COLO829 (cell line): ENCODE results near the gene AREG.
"Not testable (repeated sequence)": the region's sequence is repeated elsewhere in the genome, so short reads cannot be mapped to it uniquely, and the experiment has no call there.

Experiments
- DNase-seq: peaks from one replicate; pipeline ENCODE4 v3.0.0; 2012; ENCODE audit warnings: low spot score

AREG gene

GRCh38 chr4:74444891-74445642, at the start of gene AREG:
TSS of gene AREG (plus strand) at chr4:74445136. CDS start at chr4:74445346, 210 bp downstream.
- peak; percentile 49 for DNase-seq

GRCh38 chr4:74395633-74396032, 49.3 kb upstream of the AREG start:
- DNase-seq = no peak

GRCh38 chr4:74397748-74398426, 47.0 kb upstream of the AREG start:
- DNase-seq = no peak

- DNase-seq = not testable (repeated sequence)
Measured at GRCh38 chr4:74398894-74399589, 45.9 kb upstream of the AREG start.

- DNase-seq = no peak
Measured at GRCh38 chr4:74400395-74400794, 44.5 kb upstream of the AREG start.

GRCh38 chr4:74402692-74403456, 42.1 kb upstream of the AREG start:
- no peak for DNase-seq

GRCh38 chr4:74407891-74408290, 37.0 kb upstream of the AREG start:
- DNase-seq = no peak

GRCh38 chr4:74408639-74409038, 36.3 kb upstream of the AREG start:
- DNase-seq = no peak

GRCh38 chr4:74410272-74410671, 34.7 kb upstream of the AREG start:
- DNase-seq = no peak

GRCh38 chr4:74412225-74412624, 32.7 kb upstream of the AREG start:
- no peak for DNase-seq

GRCh38 chr4:74413265-74413664, 31.7 kb upstream of the AREG start:
- no peak for DNase-seq

- no peak for DNase-seq
Measured at GRCh38 chr4:74414149-74414809, 30.7 kb upstream of the AREG start.

GRCh38 chr4:74415602-74416300, 29.2 kb upstream of the AREG start:
- DNase-seq = no peak

- peak; percentile 54 for DNase-seq
Measured at GRCh38 chr4:74418063-74418670, 26.8 kb upstream of the AREG start.

- no peak for DNase-seq
Measured at GRCh38 chr4:74420863-74421262, 24.1 kb upstream of the AREG start.

- no peak for DNase-seq
Measured at GRCh38 chr4:74423104-74423503, 21.8 kb upstream of the AREG start.

GRCh38 chr4:74424111-74424510, 20.8 kb upstream of the AREG start:
- DNase-seq = no peak

- no peak for DNase-seq
Measured at GRCh38 chr4:74426101-74426500, 18.8 kb upstream of the AREG start.

GRCh38 chr4:74428276-74428675, 16.7 kb upstream of the AREG start:
- DNase-seq = no peak

- no peak for DNase-seq
Measured at GRCh38 chr4:74431113-74431826, 13.7 kb upstream of the AREG start.
